Activated naive CD8-positive, alpha-beta T cell (primary cell): ENCODE measurements around the gene MTCL3.

Experiments used
- H3K27ac Mint-ChIP-seq: one replicate; pipeline ENCODE4 v1.8.0; 2021; ENCODE audit warnings: mixed read lengths
- H3K27me3 Mint-ChIP-seq: one replicate; pipeline ENCODE4 v1.8.0; 2021; ENCODE audit warnings: mixed read lengths
- H3K36me3 Mint-ChIP-seq: one replicate; pipeline ENCODE4 v1.8.0; 2021; ENCODE audit warnings: mixed read lengths
- H3K4me1 Mint-ChIP-seq: one replicate; pipeline ENCODE4 v1.8.0; 2021; ENCODE audit warnings: low read depth, mixed read lengths
- H3K4me3 Mint-ChIP-seq: one replicate; pipeline ENCODE4 v1.8.0; 2021; ENCODE audit warnings: mild to moderate bottlenecking, mixed read lengths
- H3K9me3 Mint-ChIP-seq: one replicate; pipeline ENCODE4 v1.8.0; 2021; ENCODE audit warnings: low read depth, mixed read lengths

Gene MTCL3

GRCh38 chr6:127518710-127519468 is at the start of gene MTCL3:
Gene MTCL3, minus strand, starts transcription at chr6:127519335.
- H3K27ac Mint-ChIP-seq = peak within 1 kb of the TSS; percentile 22
- H3K4me3 Mint-ChIP-seq = peak within 1 kb of the TSS; percentile 82
- no peaks in the 10 kb centered on the region for H3K9me3 Mint-ChIP-seq
- H3K4me1 Mint-ChIP-seq = peaks cover 36% of the 10 kb centered on the region
- peaks cover 37% of the 10 kb centered on the region for H3K27me3 Mint-ChIP-seq
- no peaks in the 10 kb centered on the region for H3K36me3 Mint-ChIP-seq

DNA sequence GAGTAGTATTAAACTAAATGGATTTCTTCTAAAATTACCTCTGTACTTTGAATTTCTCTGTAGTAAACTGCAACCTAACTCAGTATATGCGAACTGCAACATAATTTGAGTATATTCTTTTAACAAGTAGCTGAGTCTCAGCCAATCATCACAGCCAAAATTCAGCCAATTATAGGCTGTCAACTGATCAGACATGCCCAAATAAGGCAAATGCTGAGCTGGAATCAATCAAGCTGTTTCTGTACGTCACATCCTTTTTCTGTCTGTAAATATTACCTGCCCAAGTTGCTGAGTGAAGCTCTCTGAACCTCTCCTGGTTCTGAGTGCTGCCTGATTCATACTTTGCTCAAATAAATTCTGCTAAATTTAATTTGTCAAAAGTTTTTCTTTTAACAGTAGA is 48.3 kb upstream of the MTCL3 start:
- Mint-ChIP-seq H3K9me3 (no peaks in the 10 kb centered on the region), H3K36me3 (no peaks in the 10 kb centered on the region), H3K4me3 (no peak overlapping the region), H3K27me3 (no peaks in the 10 kb centered on the region), H3K4me1 (peaks cover 11% of the 10 kb centered on the region), H3K27ac (no peak overlapping the region)

DNA sequence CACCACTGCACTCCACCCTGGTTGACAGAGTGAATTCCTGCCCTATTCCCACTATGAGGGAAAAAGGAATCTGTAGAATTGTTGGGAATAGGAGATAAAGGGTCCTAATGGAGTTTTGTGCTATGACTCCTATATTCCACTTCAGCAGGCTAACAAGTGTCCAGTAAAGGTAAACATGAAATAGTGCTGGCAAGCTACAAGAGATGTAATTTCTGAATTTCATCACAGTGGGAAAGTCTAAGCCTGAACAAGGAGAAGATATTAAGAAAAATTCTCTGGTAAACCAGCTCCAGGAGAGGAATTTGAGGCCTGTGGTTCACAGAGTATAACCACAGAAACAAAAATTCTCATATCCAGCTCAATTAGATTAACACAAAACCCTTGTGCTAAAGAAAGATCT is 47.5 kb upstream of the MTCL3 start:
- Mint-ChIP-seq H3K4me3 (no peak overlapping the region), H3K27ac (no peak overlapping the region), H3K36me3 (no peaks in the 10 kb centered on the region), H3K27me3 (peaks cover 2% of the 10 kb centered on the region), H3K9me3 (no peaks in the 10 kb centered on the region), H3K4me1 (peaks cover 11% of the 10 kb centered on the region)

DNA sequence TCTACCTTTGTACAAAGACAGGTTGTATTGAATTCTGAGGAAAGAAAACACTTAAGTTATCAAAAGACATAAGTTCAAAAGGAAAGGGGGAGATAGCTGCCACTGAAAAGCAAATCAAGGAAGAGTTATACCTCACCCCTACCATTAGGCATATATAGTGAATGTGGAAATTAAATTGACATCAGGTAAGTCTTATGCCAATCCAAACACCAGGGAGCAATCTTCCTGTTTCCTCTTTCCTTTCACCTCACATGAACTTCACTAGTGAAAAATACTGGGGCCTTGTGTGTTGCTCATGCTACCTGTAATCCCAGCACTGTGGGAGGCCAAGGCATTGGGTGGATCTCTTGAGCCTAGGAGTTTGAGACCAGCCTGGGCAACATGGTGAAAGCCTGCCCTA is 47.0 kb upstream of the MTCL3 start:
- Mint-ChIP-seq H3K36me3 (no peaks in the 10 kb centered on the region), H3K27ac (no peak overlapping the region), H3K9me3 (no peaks in the 10 kb centered on the region), H3K27me3 (peaks cover 2% of the 10 kb centered on the region), H3K4me3 (no peak overlapping the region), H3K4me1 (peaks cover 6% of the 10 kb centered on the region)

GRCh38 chr6:127564761-127565160 is 45.6 kb upstream of the MTCL3 start:
- H3K36me3 Mint-ChIP-seq = no peaks in the 10 kb centered on the region
- no peak overlapping the region for H3K4me3 Mint-ChIP-seq
- peaks cover 2% of the 10 kb centered on the region for H3K27me3 Mint-ChIP-seq
- H3K4me1 Mint-ChIP-seq = no peaks in the 10 kb centered on the region
- H3K27ac Mint-ChIP-seq = no peak overlapping the region
- H3K9me3 Mint-ChIP-seq = no peaks in the 10 kb centered on the region

DNA sequence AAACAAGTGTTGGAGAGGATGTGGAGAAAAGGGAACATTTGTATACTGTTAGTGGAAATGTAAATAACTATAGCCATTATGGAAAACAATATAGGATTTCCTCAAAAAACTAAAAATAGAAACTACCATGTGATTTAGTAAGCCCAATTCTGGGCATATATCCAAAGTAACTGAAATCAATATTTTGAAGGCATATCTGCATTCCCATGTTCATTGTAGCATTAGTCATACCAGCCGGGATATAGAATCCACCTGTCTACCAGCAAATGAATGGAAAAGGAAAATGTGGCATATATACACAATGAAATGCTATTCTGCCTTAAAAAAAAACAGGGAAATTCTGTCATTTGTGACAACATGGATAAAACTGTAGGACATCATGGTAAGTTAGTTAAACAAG is 42.5 kb upstream of the MTCL3 start:
- Mint-ChIP-seq H3K4me3 (no peak overlapping the region), H3K4me1 (no peaks in the 10 kb centered on the region), H3K9me3 (no peaks in the 10 kb centered on the region), H3K36me3 (no peaks in the 10 kb centered on the region), H3K27me3 (peaks cover 4% of the 10 kb centered on the region), H3K27ac (no peak overlapping the region)

GRCh38 chr6:127554435-127555006 is 35.4 kb upstream of the MTCL3 start:
- Mint-ChIP-seq H3K4me1 (no peaks in the 10 kb centered on the region), H3K9me3 (no peaks in the 10 kb centered on the region), H3K27ac (no peak overlapping the region), H3K4me3 (no peak overlapping the region), H3K36me3 (no peaks in the 10 kb centered on the region), H3K27me3 (peaks cover 19% of the 10 kb centered on the region)

DNA sequence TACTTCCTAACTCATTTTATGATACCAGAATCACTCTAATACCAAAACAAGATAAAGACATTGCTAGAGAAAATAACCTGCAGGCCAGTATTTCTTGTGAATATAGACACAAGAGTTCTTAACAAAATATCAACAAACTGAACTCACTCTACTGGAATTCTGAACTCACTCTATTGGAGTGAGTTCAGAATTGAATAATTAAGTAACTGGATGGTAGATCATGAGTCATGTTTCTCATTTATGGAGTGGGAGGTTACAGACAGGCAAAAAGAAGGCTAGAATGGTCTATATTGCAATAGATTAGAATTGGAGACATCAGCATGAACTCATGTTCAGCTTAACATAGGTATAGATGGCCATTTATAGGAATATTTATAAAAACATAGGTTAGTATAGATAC is 31.3 kb upstream of the MTCL3 start:
- H3K4me1 Mint-ChIP-seq = no peaks in the 10 kb centered on the region
- H3K27ac Mint-ChIP-seq = no peak overlapping the region
- H3K4me3 Mint-ChIP-seq = no peak overlapping the region
- H3K36me3 Mint-ChIP-seq = no peaks in the 10 kb centered on the region
- peaks cover 17% of the 10 kb centered on the region for H3K27me3 Mint-ChIP-seq
- no peaks in the 10 kb centered on the region for H3K9me3 Mint-ChIP-seq

GRCh38 chr6:127547904-127548649 is 28.9 kb upstream of the MTCL3 start:
- H3K27ac Mint-ChIP-seq = no peak overlapping the region
- H3K9me3 Mint-ChIP-seq = no peaks in the 10 kb centered on the region
- no peak overlapping the region for H3K4me3 Mint-ChIP-seq
- no peaks in the 10 kb centered on the region for H3K36me3 Mint-ChIP-seq
- no peaks in the 10 kb centered on the region for H3K4me1 Mint-ChIP-seq
- H3K27me3 Mint-ChIP-seq = peaks cover 19% of the 10 kb centered on the region

DNA sequence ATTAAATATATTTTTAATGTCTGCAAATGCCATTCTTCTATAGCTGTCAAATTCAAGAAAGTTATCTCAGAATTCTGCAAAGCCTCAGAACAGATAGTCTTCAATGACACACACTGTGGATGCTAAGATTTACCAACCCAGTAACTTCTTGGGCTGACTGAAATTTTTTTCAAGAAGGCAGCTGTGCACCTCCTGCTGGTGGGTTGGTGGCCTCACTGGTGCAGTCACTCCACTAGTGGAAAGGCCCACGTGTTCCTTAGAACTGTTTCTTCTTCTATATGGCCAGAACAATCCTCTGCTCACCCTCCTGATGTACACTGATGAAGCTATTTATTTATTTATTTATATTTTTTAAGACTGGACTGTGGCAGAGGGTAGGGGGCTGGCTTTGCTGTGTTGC is 28.1 kb upstream of the MTCL3 start:
- peaks cover 17% of the 10 kb centered on the region for H3K27me3 Mint-ChIP-seq
- H3K36me3 Mint-ChIP-seq = no peaks in the 10 kb centered on the region
- H3K4me1 Mint-ChIP-seq = no peaks in the 10 kb centered on the region
- H3K4me3 Mint-ChIP-seq = no peak overlapping the region
- no peaks in the 10 kb centered on the region for H3K9me3 Mint-ChIP-seq
- H3K27ac Mint-ChIP-seq = no peak overlapping the region

- Mint-ChIP-seq H3K4me3 (no peak overlapping the region), H3K36me3 (no peaks in the 10 kb centered on the region), H3K27ac (no peak overlapping the region), H3K4me1 (peaks cover 3% of the 10 kb centered on the region), H3K9me3 (no peaks in the 10 kb centered on the region), H3K27me3 (peaks cover 11% of the 10 kb centered on the region)
These were observed 20.1 kb upstream of the MTCL3 start for GRCh38 chr6:127539272-127539671.

DNA sequence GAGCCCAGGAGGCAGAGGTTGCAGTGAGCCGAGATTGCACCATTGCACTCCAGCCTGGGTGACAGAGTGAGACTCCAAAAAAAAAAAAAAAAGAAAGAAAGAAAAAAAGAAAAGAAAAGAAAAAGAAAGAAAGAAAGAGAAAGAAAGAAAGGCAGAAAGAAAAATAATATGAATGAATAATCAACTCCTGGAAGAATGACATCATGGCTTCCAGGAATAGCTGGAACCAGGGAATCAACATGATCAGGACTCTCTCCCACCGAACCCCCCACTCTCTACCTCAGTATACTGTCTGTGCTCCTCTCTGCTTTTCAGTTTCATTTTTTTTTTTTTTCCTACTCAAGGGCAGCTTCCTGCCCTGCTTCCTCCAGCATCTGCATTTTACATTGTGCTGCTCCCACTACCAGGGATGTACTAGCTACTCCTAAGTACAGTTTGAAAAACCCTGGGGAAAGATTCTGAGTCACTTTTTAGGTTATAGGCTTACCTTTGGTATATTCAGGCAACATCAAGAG is 19.7 kb upstream of the MTCL3 start:
- Mint-ChIP-seq H3K4me3 (no peak overlapping the region), H3K27ac (no peak overlapping the region), H3K4me1 (peaks cover 3% of the 10 kb centered on the region), H3K9me3 (no peaks in the 10 kb centered on the region), H3K27me3 (peaks cover 15% of the 10 kb centered on the region), H3K36me3 (no peaks in the 10 kb centered on the region)

DNA sequence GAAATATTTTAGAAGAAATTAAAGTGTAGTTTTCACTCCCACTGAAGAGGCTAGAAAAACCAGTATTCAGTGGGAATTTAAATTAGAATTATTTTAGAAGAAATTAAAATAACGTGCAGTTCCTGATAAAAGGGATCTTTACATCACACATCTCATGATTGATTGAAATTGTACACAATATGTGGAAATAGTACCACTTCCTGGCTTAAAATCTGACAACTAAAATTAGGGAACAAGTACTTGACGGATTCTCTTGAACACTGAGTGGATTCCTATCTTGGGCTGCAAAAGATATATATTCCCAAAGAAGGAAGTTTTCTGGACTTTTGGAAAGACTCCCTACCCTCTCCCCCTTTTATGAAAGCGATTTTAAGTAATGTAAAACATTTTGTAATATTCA is 14.6 kb upstream of the MTCL3 start:
- Mint-ChIP-seq H3K4me1 (no peaks in the 10 kb centered on the region), H3K9me3 (no peaks in the 10 kb centered on the region), H3K4me3 (no peak overlapping the region), H3K27ac (no peak overlapping the region), H3K27me3 (peaks cover 16% of the 10 kb centered on the region), H3K36me3 (no peaks in the 10 kb centered on the region)

DNA sequence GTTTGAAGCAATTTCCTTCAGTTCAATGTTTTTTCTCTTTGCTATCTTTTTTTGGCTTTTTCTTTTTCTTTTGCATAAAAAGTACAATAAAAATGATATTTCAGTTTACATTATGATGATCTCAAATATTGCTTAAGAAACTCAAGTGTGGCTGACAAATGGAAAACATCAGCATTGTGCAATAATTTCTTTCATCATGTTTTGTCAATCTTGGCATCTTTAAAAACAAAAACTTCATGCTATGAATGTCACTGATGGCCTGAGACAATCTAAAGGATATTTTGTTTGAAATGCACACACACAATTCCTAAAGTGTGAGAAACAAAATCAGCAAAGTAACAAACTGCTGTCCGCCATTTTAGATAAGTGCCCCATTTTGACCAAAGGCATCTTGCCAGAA is 13.9 kb upstream of the MTCL3 start:
- Mint-ChIP-seq H3K4me3 (no peak overlapping the region), H3K27me3 (peaks cover 20% of the 10 kb centered on the region), H3K36me3 (no peaks in the 10 kb centered on the region), H3K27ac (no peak overlapping the region), H3K9me3 (no peaks in the 10 kb centered on the region), H3K4me1 (no peaks in the 10 kb centered on the region)

GRCh38 chr6:127522714-127523113 is 3.6 kb upstream of the MTCL3 start:
- Mint-ChIP-seq H3K36me3 (no peaks in the 10 kb centered on the region), H3K4me1 (peaks cover 17% of the 10 kb centered on the region), H3K27me3 (peaks cover 45% of the 10 kb centered on the region), H3K4me3 (no peak overlapping the region), H3K9me3 (no peaks in the 10 kb centered on the region), H3K27ac (no peak overlapping the region)
